Kidney (tissue), 14 donors: ENCODE results near the gene TUBE1. TPM values are rescaled to one million over a fixed set of nuclear protein-coding genes. Genes with fewer than 3 reads are reported as not detected.

ENCODE experiments used
- DNase-seq, 5 donors: peaks; one replicate each; pipeline ENCODE4 v3.0.0-alpha.2; 2013 to 2020
- FAIRE-seq: peaks from 2 replicates; lab custom pipeline; 2012; peaks lifted over from hg19 to GRCh38; lab: Jason Lieb, UNC
- H3K27ac ChIP-seq, 2 donors: one replicate each; pipeline ENCODE4 v1.7.0; 2013; ENCODE audit warnings: low read depth in 2 of 2, low read length in 2 of 2, inconsistent platforms in 1 of 2
- H3K27me3 ChIP-seq: one replicate; pipeline ENCODE4 v1.7.1; 2013; ENCODE audit warnings: low read length, inconsistent platforms; ENCODE audit not compliant: control insufficient read depth, insufficient read depth
- H3K36me3 ChIP-seq, 3 donors: one replicate each; pipeline versions ENCODE4 v1.7.0 to v1.7.1; 2013; ENCODE audit warnings: low read length in 3 of 3, control low read depth in 1 of 3, inconsistent platforms in 1 of 3; ENCODE audit not compliant: insufficient read depth in 3 of 3, control insufficient read depth in 2 of 3
- H3K4me1 ChIP-seq, 3 donors: one replicate each; pipeline versions ENCODE4 v1.7.0 to v1.7.1; 2013; ENCODE audit warnings: low read length in 3 of 3, inconsistent platforms in 1 of 3, low read depth in 1 of 3; ENCODE audit not compliant: control insufficient read depth in 2 of 3, insufficient read depth in 2 of 3
- H3K4me3 ChIP-seq, 3 donors: one replicate each; pipeline versions ENCODE4 v1.7.0 to v1.8.1; 2013; ENCODE audit warnings: low read length in 3 of 3, control low read depth in 1 of 3, inconsistent platforms in 1 of 3
- H3K9ac ChIP-seq, 3 donors: one replicate each; pipeline versions ENCODE4 v1.7.0 to v1.7.1; 2013; ENCODE audit warnings: low read length in 3 of 3, control low read depth in 1 of 3, inconsistent platforms in 1 of 3
- H3K9me3 ChIP-seq, 3 donors: one replicate each; pipeline versions ENCODE4 v1.7.0 to v1.7.1; 2013; ENCODE audit warnings: low read length in 3 of 3, control low read depth in 1 of 3, inconsistent platforms in 1 of 3; ENCODE audit not compliant: control insufficient read depth in 2 of 3, insufficient read depth in 1 of 3
- CTCF ChIP-seq: IDR thresholded peaks from 3 replicates; pipeline ENCODE4 v1.5.1; 2012; ENCODE audit warnings: mild to moderate bottlenecking, moderate library complexity, borderline replicate concordance; ENCODE audit not compliant: insufficient read depth; ENCODE audit errors: extremely low read depth
- intact Hi-C: fragments of 100-400 bp; cut with DNase I; formaldehyde crosslinking; loops from one replicate; pipeline ENCODE4 v1.11.1; 2022
- polyA plus RNA-seq: library from polyadenylated mRNA; stranded (reverse); fragments of 350-450 nt; fragmentation: Illumina TruSeq; extraction: RNeasy Lipid Tissue Mini Kit (QIAGEN cat#74804); gene quantifications from one replicate; pipeline ENCODE4 v1.2.3, GENCODE V29; 2014; ENCODE audit warnings: low read depth, low replicate concordance; ENCODE audit not compliant: insufficient read depth
- total RNA-seq: library from RNA; stranded (reverse); fragmentation: NEBNext Ultra II Directional; extraction: Animal tissue kit (Norgen Biotek cat#: 25700); gene quantifications from one replicate; pipeline ENCODE4 v1.2.1, GENCODE V29; 2021
- donor health status: control.
- donor health status: control.
- donor health status: control.
- donor health status: control.
- donor health status: control.
- donor health status: DM: yes; HTN: yes; CAD: no.
- donor health status: Normal renal cell carcinoma (clear cell type).

The TUBE1 gene
- total and polyA plus RNA-seq, 2 donors from 2014 or later, result 13.6 to 21.2 TPM

DNA sequence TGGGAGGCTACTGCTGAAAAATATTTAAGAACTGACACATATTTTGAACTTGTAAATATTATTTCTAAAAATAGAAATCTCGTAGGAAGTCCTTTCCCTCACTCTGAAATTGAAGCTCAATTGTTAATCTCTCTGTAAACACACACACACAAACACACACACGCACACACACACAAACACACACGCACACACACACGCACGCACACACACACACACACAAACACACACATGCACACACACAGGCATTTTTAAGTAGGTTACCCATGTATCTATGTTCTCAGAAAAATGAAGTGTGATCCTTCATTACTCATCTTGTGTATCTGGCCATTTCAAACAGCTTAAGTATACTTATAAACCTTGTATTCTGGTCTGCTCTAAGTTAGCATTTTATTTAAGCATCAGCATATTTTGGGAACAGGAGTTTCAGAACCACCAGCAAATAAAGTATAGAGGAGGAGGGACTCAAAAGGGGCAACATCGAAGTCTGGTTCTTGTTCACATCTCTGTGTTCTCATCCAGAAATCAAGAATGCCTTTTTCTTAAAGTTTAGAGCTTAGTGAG, 21.8 kb downstream of the TUBE1 start:
- Histone ChIP-seq H3K4me3 (no peak overlapping the region), H3K9me3 (no peaks in the 10 kb centered on the region), H3K27ac (no peak overlapping the region), H3K4me1 (no peaks in the 10 kb centered on the region), H3K27me3 (no peaks in the 10 kb centered on the region), H3K9ac (no peak overlapping the region), H3K36me3 (no peaks in the 10 kb centered on the region)
- intact Hi-C loops, result no loop called here
- no peak for FAIRE-seq
- no peak for TF ChIP-seq CTCF
- no peak for DNase-seq

GRCh38 chr6:112062966-112063365, 24.3 kb downstream of the TUBE1 start:
- Histone ChIP-seq H3K27ac (no peak overlapping the region), H3K9ac (no peak overlapping the region), H3K4me1 (no peaks in the 10 kb centered on the region), H3K4me3 (no peak overlapping the region), H3K36me3 (no peaks in the 10 kb centered on the region), H3K27me3 (no peaks in the 10 kb centered on the region), H3K9me3 (no peaks in the 10 kb centered on the region)
- DNase-seq (no peak), FAIRE-seq (no peak)
- no peak for TF ChIP-seq CTCF
- intact Hi-C loops, result no loop called here

GRCh38 chr6:112061605-112062004, 25.7 kb downstream of the TUBE1 start:
- H3K4me1 ChIP-seq, result no peaks in the 10 kb centered on the region
- no peak for TF ChIP-seq CTCF
- intact Hi-C loops, result no loop called here
- DNase-seq (no peak), FAIRE-seq (no peak)
- no peak overlapping the region for H3K27ac ChIP-seq
- H3K4me3 ChIP-seq, result no peak overlapping the region
- H3K9ac ChIP-seq, result no peak overlapping the region
- H3K36me3 ChIP-seq, result no peaks in the 10 kb centered on the region
- no peaks in the 10 kb centered on the region for H3K9me3 ChIP-seq
- H3K27me3 ChIP-seq, result no peaks in the 10 kb centered on the region
